AG08396 (cell line): ENCODE data around the gene USP6.
"Not testable (repeated sequence)": the region's sequence is repeated elsewhere in the genome, so short reads cannot be mapped to it uniquely, and the experiment has no call there.

Experiments
- DNase-seq: peaks from one replicate; pipeline ENCODE4 v3.0.0; 2012; ENCODE audit warnings: low spot score, mixed read lengths

The USP6 gene

GRCh38 chr17:5135726-5136579 is 20.1 kb downstream of the USP6 start:
- DNase-seq, result no peak

GRCh38 chr17:5136580-5137412 is 21.0 kb downstream of the USP6 start:
- not testable (repeated sequence) for DNase-seq

DNA sequence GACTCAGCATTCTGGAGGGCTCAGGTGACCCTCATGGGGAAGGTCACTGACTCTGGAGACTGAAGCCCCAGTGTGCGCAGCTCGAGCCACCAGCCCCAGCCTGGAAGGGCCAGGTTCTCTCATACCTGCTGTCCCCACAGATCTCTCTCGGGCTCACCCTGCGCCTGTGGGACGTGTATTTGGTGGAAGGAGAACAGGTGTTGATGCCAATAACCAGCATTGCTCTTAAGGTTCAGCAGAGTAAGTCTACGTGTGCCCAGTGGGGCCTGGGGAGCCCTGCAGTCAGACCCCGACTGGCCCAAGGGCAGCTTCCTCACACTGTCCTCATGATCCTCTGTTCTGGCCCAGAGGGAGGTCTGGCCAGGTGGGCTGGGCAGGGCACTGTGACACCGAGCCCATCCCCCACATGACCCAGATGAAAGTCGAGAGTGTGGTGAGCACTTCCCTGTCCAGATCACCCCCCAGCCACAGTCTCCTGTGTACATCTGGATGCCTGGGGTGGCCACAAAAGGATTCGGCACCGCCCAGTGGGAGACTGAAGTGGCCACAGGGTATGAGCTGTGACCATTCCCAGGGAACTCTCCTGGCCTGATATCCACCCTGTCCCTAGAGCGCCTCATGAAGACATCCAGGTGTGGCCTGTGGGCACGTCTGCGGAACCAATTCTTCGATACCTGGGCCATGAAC is 21.8 kb downstream of the USP6 start:
- not testable (repeated sequence) for DNase-seq

GRCh38 chr17:5138198-5138544 is 22.3 kb downstream of the USP6 start:
- not testable (repeated sequence) for DNase-seq

DNA sequence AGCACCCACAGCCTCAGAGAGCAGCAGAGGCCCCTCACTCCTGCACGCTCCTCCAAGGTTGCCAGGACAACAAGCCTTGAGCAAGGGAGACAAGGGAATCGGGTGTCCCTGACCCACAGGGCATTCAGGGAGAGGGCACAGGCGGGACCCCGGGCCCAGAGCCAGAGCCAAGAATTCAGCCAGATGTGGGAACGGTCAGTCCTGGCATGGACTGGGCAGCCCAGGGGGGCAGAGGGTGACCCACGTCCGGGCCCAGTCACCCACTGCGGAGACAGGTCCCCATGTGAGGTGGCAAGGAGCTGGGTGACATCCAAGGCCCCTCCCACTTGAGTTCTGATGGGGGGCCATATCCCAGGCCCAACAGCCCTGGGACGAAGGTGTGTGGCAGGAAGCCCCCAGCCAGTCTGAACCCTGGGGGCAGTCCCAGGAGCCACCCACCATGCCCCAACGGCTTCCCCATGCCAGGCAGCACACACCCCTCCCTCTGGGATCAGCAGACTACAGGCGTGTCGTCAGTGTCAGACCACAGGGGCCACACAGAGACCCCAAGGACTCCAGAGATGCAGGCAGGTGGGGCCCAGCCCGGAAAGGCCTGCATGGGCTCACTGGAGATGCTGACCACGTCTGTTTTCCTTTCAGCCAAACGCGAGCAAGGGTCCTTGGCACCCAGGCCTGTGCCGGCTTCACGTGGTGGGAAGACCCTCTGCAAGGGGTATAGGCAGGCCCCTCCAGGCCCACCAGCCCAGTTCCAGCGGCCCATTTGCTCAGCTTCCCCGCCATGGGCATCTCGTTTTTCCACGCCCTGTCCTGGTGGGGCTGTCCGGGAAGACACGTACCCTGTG is 23.0 kb downstream of the USP6 start:
- DNase-seq, result no peak

GRCh38 chr17:5139458-5139732 is 23.6 kb downstream of the USP6 start:
- no peak for DNase-seq

DNA sequence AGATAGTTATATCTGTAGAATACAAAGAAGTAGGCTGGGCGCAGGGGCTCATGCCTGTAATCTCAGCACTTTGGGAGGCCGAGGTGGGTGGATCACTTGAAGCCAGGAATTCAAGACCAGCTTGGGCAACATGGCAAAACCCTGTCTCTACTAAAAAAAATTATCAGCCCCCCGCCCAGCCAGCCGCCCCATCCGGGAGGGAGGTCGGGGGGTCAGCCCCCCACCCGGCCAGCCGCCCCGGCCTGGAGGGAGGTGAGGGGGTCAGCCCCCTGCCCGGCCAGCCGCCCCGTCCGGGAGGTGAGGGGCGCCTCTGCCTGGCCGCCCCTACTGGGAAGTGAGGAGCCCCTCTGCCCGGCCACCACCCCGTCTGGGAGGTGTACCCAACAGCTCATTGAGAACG is 27.0 kb downstream of the USP6 start:
- not testable (repeated sequence) for DNase-seq

DNA sequence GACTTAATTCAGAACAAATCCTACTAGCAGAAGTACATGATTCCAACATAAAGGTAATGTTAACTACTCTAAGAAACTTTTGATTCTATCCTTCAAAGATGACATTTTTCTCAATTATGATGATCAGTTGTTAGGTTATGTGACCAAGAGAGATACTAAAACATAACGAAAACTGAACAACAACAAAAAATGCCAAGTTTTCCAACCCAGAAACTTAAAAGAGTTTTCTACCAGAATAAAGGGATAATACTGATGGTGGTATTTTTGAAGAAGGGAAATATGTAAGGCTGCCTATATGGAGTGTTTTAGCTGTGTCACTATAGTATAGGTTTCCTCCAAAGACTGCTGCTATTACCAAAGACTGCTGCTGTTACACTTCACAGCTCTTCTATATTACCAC is 30.3 kb downstream of the USP6 start:
- DNase-seq, result not testable (repeated sequence)

DNA sequence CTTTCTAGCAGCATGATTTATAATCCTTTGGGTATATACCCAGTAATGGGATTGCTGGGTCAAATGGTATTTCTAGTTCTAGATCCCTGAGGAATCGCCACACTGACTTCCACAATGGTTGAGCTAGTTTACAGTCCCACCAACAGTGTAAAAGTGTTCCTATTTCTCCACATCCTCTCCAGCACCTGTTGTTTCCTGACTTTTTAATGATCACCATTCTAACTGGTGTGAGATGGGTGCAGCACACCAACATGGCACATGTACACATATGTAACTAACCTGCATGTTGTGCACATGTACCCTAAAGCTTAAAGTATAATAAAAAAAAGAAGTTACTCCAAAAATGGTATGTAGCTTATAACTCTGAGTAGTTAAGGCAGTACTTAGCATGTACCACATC is 44.9 kb downstream of the USP6 start:
- DNase-seq, result not testable (repeated sequence)

GRCh38 chr17:5161793-5162192 is 46.0 kb downstream of the USP6 start:
- DNase-seq, result not testable (repeated sequence)

GRCh38 chr17:5164436-5164835 is 48.6 kb downstream of the USP6 start:
- no peak for DNase-seq

DNA sequence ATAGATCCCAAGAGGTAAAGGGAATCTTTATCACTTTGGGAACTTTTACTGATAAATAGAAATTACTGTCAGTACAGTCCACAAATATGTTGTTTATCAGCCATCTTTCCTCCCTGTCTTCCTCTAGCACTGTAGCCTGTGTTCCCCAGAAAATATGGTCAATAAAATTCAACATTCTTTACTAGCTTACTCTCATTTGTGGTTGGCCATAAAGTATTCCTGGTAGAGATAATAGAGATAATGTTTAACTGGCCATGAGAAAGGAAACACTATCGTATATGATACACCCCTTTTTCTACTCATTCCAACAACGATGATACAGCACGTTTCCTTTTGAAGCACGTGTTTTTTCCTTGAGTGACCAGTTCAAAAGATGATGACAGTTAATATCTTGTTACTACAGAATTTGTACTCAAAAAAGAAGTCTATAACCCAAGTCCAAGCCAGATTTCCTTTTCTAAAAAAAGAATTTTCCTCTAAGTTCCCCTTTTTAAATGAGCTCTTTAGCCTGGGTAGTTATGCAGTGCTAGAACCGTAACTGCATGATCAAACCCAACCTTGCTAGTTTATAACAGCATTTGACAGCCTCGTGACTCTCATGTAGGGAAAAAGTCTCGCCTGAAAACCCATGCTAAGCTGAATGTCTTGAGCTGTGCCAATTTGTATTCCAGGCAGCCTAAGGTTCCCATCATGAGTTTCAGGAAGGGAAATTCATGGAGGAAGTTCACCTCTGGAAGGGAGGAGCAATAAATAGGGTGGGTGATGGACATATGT is 50.1 kb downstream of the USP6 start:
- DNase-seq, result not testable (repeated sequence)

DNA sequence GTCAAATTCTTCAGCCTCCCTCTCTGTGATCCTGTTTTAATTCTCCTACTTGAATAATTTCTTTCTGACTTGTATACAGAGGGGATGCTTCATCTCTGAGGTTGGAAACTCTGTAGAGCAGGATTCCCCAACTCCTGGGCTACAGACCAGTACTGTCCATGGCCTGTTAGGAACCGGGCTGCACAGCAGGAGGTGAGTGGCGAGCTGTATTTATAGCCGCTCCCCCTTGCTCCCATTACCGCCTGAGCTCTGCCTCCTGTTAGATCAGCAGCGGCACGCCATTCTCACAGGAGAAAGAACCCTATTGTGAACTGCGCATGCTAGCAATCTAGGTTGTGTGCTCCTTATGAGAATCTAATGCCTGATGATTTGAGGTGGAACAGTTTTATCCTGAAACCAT is 59.2 kb downstream of the USP6 start:
- not testable (repeated sequence) for DNase-seq

DNA sequence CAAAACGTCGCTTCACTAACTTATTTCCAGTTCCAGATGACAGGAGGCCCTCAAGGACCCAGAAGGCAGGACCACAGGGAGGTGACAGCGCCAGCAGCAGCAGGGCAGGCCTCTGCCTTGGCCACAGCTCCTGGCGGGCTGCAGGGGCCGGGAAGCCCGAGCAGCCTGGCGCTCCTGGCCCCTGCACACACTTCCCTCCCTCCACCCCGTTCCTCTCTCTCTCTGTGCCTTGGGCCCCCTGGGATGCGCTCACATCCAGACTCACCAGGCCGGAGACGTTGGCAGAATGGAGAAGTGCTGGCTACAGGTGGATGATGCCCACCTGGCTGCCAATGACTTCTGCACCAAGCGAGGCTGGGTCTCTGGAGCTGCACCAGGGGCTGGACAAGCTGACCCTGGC is 63.2 kb downstream of the USP6 start:
- DNase-seq, result no peak

GRCh38 chr17:5181509-5182305 is 65.9 kb downstream of the USP6 start:
- no peak for DNase-seq

GRCh38 chr17:5182597-5183409 is 67.0 kb downstream of the USP6 start:
- no peak for DNase-seq

- DNase-seq, result no peak
Observed at GRCh38 chr17:5183410-5183793, 67.6 kb downstream of the USP6 start.

DNA sequence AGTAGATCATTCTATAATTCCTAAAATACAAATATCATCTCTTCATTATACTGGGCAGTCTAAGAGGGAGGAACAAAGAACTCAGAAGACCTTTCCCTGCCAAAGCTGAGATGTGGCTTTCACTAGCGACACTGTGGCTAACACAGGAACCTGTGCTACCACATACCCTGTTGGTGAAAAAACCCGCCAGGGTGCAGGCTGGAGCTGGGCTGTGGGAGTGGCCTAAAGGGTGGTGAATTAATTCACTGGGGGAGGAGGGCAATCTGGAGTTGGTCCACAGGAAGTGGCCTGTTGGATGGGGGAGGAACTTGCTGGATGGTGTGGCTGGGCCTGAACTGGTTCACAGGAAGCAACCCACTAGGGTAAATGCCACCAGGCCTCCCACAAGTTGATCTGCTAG is 68.5 kb downstream of the USP6 start:
- DNase-seq, result no peak
